Activated T-helper 2 cell treated with anti-CD3 and anti-CD28 coated beads, Interferon-gamma antibody, Interleukin-2, Interleukin-4, amounts not matched to agents 10 μg/mL and 5 μg/mL and 100 μg/mL, durations not matched to agents 14 hours and 24 hours and 36 hours (primary cell): ENCODE measurements around the gene PAX8. TPM values are rescaled to one million over a fixed set of nuclear protein-coding genes. Genes with fewer than 3 reads are reported as not detected.

ENCODE experiments used
- DNase-seq: peaks from one replicate; pipeline ENCODE4 v3.0.0; 2021; ENCODE audit warnings: low spot score
- H3K27ac Mint-ChIP-seq: one replicate; pipeline ENCODE4 v1.8.0; 2021; ENCODE audit warnings: mixed read lengths
- H3K27me3 Mint-ChIP-seq: one replicate; pipeline ENCODE4 v1.8.0; 2021; ENCODE audit warnings: low read depth, mixed read lengths
- H3K36me3 Mint-ChIP-seq: one replicate; pipeline ENCODE4 v1.8.0; 2021; ENCODE audit warnings: low read depth, mixed read lengths
- H3K4me1 Mint-ChIP-seq: one replicate; pipeline ENCODE4 v1.8.0; 2021; ENCODE audit warnings: low read depth, mixed read lengths
- H3K4me3 Mint-ChIP-seq: one replicate; pipeline ENCODE4 v1.8.0; 2021; ENCODE audit warnings: low read depth, mild to moderate bottlenecking, moderate library complexity, mixed read lengths
- H3K9me3 Mint-ChIP-seq: one replicate; pipeline ENCODE4 v1.8.0; 2021; ENCODE audit warnings: mixed read lengths
- intact Hi-C: fragments of 100-400 bp; cut with micrococcal nuclease; formaldehyde crosslinking; loops from one replicate; pipeline ENCODE4 v1.15.1; 2023
- total RNA-seq: library from RNA; stranded (reverse); gene quantifications from 2 replicates; pipeline ENCODE4 v1.2.3, GENCODE V29; 2022

PAX8 gene
- total RNA-seq, 1 donor from 2014 or later: 0.84 TPM

- no peak for DNase-seq
- Mint-ChIP-seq H3K27me3 (no peaks in the 10 kb centered on the region), H3K27ac (no peak overlapping the region), H3K4me3 (no peak overlapping the region), H3K36me3 (peaks cover 22% of the 10 kb centered on the region), H3K9me3 (no peaks in the 10 kb centered on the region), H3K4me1 (peaks cover 8% of the 10 kb centered on the region)
- intact Hi-C loops: no loop called here
Observed at GRCh38 chr2:113207021-113207420, 71.7 kb downstream of the PAX8 start.

GRCh38 chr2:113206251-113206650 is 72.5 kb downstream of the PAX8 start:
- no peaks in the 10 kb centered on the region for H3K9me3 Mint-ChIP-seq
- peaks cover 29% of the 10 kb centered on the region for H3K36me3 Mint-ChIP-seq
- H3K4me3 Mint-ChIP-seq: no peak overlapping the region
- H3K27me3 Mint-ChIP-seq: no peaks in the 10 kb centered on the region
- intact Hi-C loops: no loop called here
- DNase-seq: no peak
- peaks cover 8% of the 10 kb centered on the region for H3K4me1 Mint-ChIP-seq
- no peak overlapping the region for H3K27ac Mint-ChIP-seq

- Mint-ChIP-seq H3K36me3 (peaks cover 51% of the 10 kb centered on the region), H3K9me3 (no peaks in the 10 kb centered on the region), H3K27ac (peak overlapping the region; percentile 58), H3K4me1 (peaks cover 8% of the 10 kb centered on the region), H3K27me3 (no peaks in the 10 kb centered on the region), H3K4me3 (no peak overlapping the region)
- intact Hi-C loops: loop anchor here (5.0 kb wide), 1 partner anchor 68 kb away; no protein-coding TSS in a partner anchor
- DNase-seq: peak; percentile 69
Observed at GRCh38 chr2:113203901-113204519, 74.7 kb downstream of the PAX8 start.

GRCh38 chr2:113203217-113203530 is 75.5 kb downstream of the PAX8 start:
- intact Hi-C loops: loop anchor here (5.0 kb wide), 1 partner anchor 69 kb away; no protein-coding TSS in a partner anchor
- no peaks in the 10 kb centered on the region for H3K9me3 Mint-ChIP-seq
- H3K4me1 Mint-ChIP-seq: peaks cover 8% of the 10 kb centered on the region
- no peaks in the 10 kb centered on the region for H3K27me3 Mint-ChIP-seq
- DNase-seq: no peak
- H3K27ac Mint-ChIP-seq: no peak overlapping the region
- H3K36me3 Mint-ChIP-seq: peaks cover 55% of the 10 kb centered on the region
- no peak overlapping the region for H3K4me3 Mint-ChIP-seq

GRCh38 chr2:113202305-113203216 is 76.2 kb downstream of the PAX8 start:
- H3K4me1 Mint-ChIP-seq: peaks cover 8% of the 10 kb centered on the region
- no peak for DNase-seq
- H3K27ac Mint-ChIP-seq: peak overlapping the region; percentile 34
- no peaks in the 10 kb centered on the region for H3K27me3 Mint-ChIP-seq
- intact Hi-C loops: loop anchor here (5.0 kb wide), 1 partner anchor 70 kb away; no protein-coding TSS in a partner anchor
- no peaks in the 10 kb centered on the region for H3K9me3 Mint-ChIP-seq
- H3K36me3 Mint-ChIP-seq: peaks cover 61% of the 10 kb centered on the region
- no peak overlapping the region for H3K4me3 Mint-ChIP-seq

GRCh38 chr2:113201496-113202304 is 77.0 kb downstream of the PAX8 start:
- peaks cover 15% of the 10 kb centered on the region for H3K4me1 Mint-ChIP-seq
- no peaks in the 10 kb centered on the region for H3K9me3 Mint-ChIP-seq
- H3K27ac Mint-ChIP-seq: no peak overlapping the region
- no peak overlapping the region for H3K4me3 Mint-ChIP-seq
- no peak for DNase-seq
- intact Hi-C loops: loop anchor here (5.0 kb wide), 1 partner anchor 71 kb away; no protein-coding TSS in a partner anchor
- H3K36me3 Mint-ChIP-seq: peaks cover 69% of the 10 kb centered on the region
- H3K27me3 Mint-ChIP-seq: no peaks in the 10 kb centered on the region

GRCh38 chr2:113200736-113201490 is 77.8 kb downstream of the PAX8 start:
- Mint-ChIP-seq H3K9me3 (no peaks in the 10 kb centered on the region), H3K4me3 (no peak overlapping the region), H3K4me1 (peaks cover 23% of the 10 kb centered on the region), H3K36me3 (peaks cover 77% of the 10 kb centered on the region), H3K27me3 (no peaks in the 10 kb centered on the region), H3K27ac (no peak overlapping the region)
- DNase-seq: no peak
- intact Hi-C loops: loop anchor here (5.0 kb wide), 1 partner anchor 71 kb away; no protein-coding TSS in a partner anchor

- H3K4me1 Mint-ChIP-seq: peaks cover 30% of the 10 kb centered on the region
- H3K36me3 Mint-ChIP-seq: peaks cover 84% of the 10 kb centered on the region
- no peaks in the 10 kb centered on the region for H3K27me3 Mint-ChIP-seq
- H3K27ac Mint-ChIP-seq: no peak overlapping the region
- no peak overlapping the region for H3K4me3 Mint-ChIP-seq
- DNase-seq: no peak
- H3K9me3 Mint-ChIP-seq: no peaks in the 10 kb centered on the region
- intact Hi-C loops: loop anchor here (5.0 kb wide), 1 partner anchor 72 kb away; no protein-coding TSS in a partner anchor
Observed at GRCh38 chr2:113200236-113200635, 78.5 kb downstream of the PAX8 start.

GRCh38 chr2:113198790-113199612 is 79.7 kb downstream of the PAX8 start:
- no peaks in the 10 kb centered on the region for H3K27me3 Mint-ChIP-seq
- intact Hi-C loops: loop anchor here (1.0 kb wide), 3 partner anchors 61 to 119 kb away; no protein-coding TSS in a partner anchor
- H3K9me3 Mint-ChIP-seq: no peaks in the 10 kb centered on the region
- peaks cover 29% of the 10 kb centered on the region for H3K4me1 Mint-ChIP-seq
- H3K4me3 Mint-ChIP-seq: no peak overlapping the region
- DNase-seq: peak; percentile 70
- no peak overlapping the region for H3K27ac Mint-ChIP-seq
- H3K36me3 Mint-ChIP-seq: peaks cover 91% of the 10 kb centered on the region

- Mint-ChIP-seq H3K27ac (no peak overlapping the region), H3K27me3 (no peaks in the 10 kb centered on the region), H3K9me3 (no peaks in the 10 kb centered on the region), H3K36me3 (peaks cover 93% of the 10 kb centered on the region), H3K4me3 (no peak overlapping the region), H3K4me1 (peaks cover 31% of the 10 kb centered on the region)
- intact Hi-C loops: no loop called here
- DNase-seq: no peak
Observed at GRCh38 chr2:113198048-113198789, 80.5 kb downstream of the PAX8 start.
